ENCODE measurements around the gene FILIP1. TPM values are rescaled to one million over a fixed set of nuclear protein-coding genes. Genes with fewer than 3 reads are reported as not detected.

FILIP1 gene
- total RNA-seq, 3 donors from 2014 or later = 2.9 to 4.3 (median 4.3) TPM

GRCh38 chr6:75267461-75267860 is 226.1 kb downstream of the FILIP1 start:
- peak overlapping the region; percentile 15 to 43 for H3K27ac ChIP-seq
- no peak for DNase-seq (ENCODE audit: low spot score in 2 of 2)
- TF ChIP-seq POLR2A (IDR thresholded peaks at IDR 0.05) = no peak
- TF ChIP-seq POLR2AphosphoS5 (IDR thresholded peaks at IDR 0.05) = no peak
- TF ChIP-seq CTCF (IDR thresholded peaks at IDR 0.05) = no peak
- H3K27me3 ChIP-seq = no peaks in the 10 kb centered on the region
- H3K36me3 ChIP-seq = no peaks in the 10 kb centered on the region
- H3K4me3 ChIP-seq = no peak overlapping the region
- H3K4me1 ChIP-seq = no peaks in the 10 kb centered on the region
- intact Hi-C loops (cut with DNase I; ENCODE audit: low total_unique reads) = no loop called here
- H3K9me3 ChIP-seq = no peaks in the 10 kb centered on the region

GRCh38 chr6:75266716-75267291 is 226.8 kb downstream of the FILIP1 start:
- TF ChIP-seq POLR2A (IDR thresholded peaks at IDR 0.05) (no peak), POLR2AphosphoS5 (IDR thresholded peaks at IDR 0.05) (no peak), CTCF (IDR thresholded peaks at IDR 0.05) (peak; percentile 61 to 81 (median 78))
- Histone ChIP-seq H3K4me3 (no peak overlapping the region), H3K36me3 (no peaks in the 10 kb centered on the region), H3K9me3 (no peaks in the 10 kb centered on the region), H3K27me3 (no peaks in the 10 kb centered on the region), H3K4me1 (no peaks in the 10 kb centered on the region), H3K27ac (no peak overlapping the region)
- intact Hi-C loops (cut with DNase I; ENCODE audit: low total_unique reads) = no loop called here
- DNase-seq (ENCODE audit: low spot score in 2 of 2) = no peak

GRCh38 chr6:75263401-75263750 is 230.2 kb downstream of the FILIP1 start:
- Histone ChIP-seq H3K36me3 (peaks cover 3% of the 10 kb centered on the region), H3K4me3 (no peak overlapping the region), H3K4me1 (no peaks in the 10 kb centered on the region), H3K9me3 (no peaks in the 10 kb centered on the region), H3K27me3 (no peaks in the 10 kb centered on the region), H3K27ac (no peak overlapping the region)
- intact Hi-C loops (cut with DNase I; ENCODE audit: low total_unique reads) = no loop called here
- DNase-seq (ENCODE audit: low spot score in 2 of 2) = no peak
- no peak for TF ChIP-seq POLR2AphosphoS5 (IDR thresholded peaks at IDR 0.05)
- TF ChIP-seq CTCF (IDR thresholded peaks at IDR 0.05) = no peak
- TF ChIP-seq POLR2A (IDR thresholded peaks at IDR 0.05) = no peak

- no peak for DNase-seq (ENCODE audit: low spot score in 2 of 2)
- TF ChIP-seq POLR2AphosphoS5 (IDR thresholded peaks at IDR 0.05) = no peak
- TF ChIP-seq CTCF (IDR thresholded peaks at IDR 0.05) = no peak
- TF ChIP-seq POLR2A (IDR thresholded peaks at IDR 0.05) = no peak
- H3K4me1 ChIP-seq = no peaks in the 10 kb centered on the region
- H3K9me3 ChIP-seq = no peaks in the 10 kb centered on the region
- H3K27me3 ChIP-seq = no peaks in the 10 kb centered on the region
- intact Hi-C loops (cut with DNase I; ENCODE audit: low total_unique reads) = no loop called here
- H3K27ac ChIP-seq = no peak overlapping the region
- no peak overlapping the region for H3K4me3 ChIP-seq
- peaks cover 3% of the 10 kb centered on the region for H3K36me3 ChIP-seq
Measured at GRCh38 chr6:75262716-75263400, 230.7 kb downstream of the FILIP1 start.

- intact Hi-C loops (cut with DNase I; ENCODE audit: low total_unique reads) = no loop called here
- H3K27me3 ChIP-seq = no peaks in the 10 kb centered on the region
- no peaks in the 10 kb centered on the region for H3K4me1 ChIP-seq
- H3K36me3 ChIP-seq = peaks cover 3% of the 10 kb centered on the region
- TF ChIP-seq POLR2A (IDR thresholded peaks at IDR 0.05) (no peak), CTCF (IDR thresholded peaks at IDR 0.05) (no peak), POLR2AphosphoS5 (IDR thresholded peaks at IDR 0.05) (no peak)
- no peak overlapping the region for H3K4me3 ChIP-seq
- no peak for DNase-seq (ENCODE audit: low spot score in 2 of 2)
- H3K27ac ChIP-seq = no peak overlapping the region
- no peaks in the 10 kb centered on the region for H3K9me3 ChIP-seq
Measured at GRCh38 chr6:75261299-75261698, 232.3 kb downstream of the FILIP1 start.
